Gastrocnemius medialis (tissue), 4 donors: ENCODE results near the gene PDLIM4. TPM values are rescaled to one million over a fixed set of nuclear protein-coding genes. Genes with fewer than 3 reads are reported as not detected.
A peak's percentile ranks its signal among the peaks of the same experiment; 100 is the strongest.

ENCODE experiments used
- ATAC-seq, 2 donors: fragments of 150-250 bp; one replicate each; pipeline ENCODE4 v1.9.1; 2016
- DNase-seq, 2 donors: peaks; one replicate each; pipeline ENCODE4 v3.0.0-alpha.2; 2019
- H3K27ac ChIP-seq, 4 donors: fragments of 200-600 bp; sonication (generic); 1 replicate in 1 of 4; 2 replicates in 3 of 4; pipeline ENCODE4 v1.5.1; 2016 to 2018; ENCODE audit warnings: mild to moderate bottlenecking in 2 of 4, moderate library complexity in 1 of 4
- H3K27me3 ChIP-seq, 3 donors: fragments of 200-600 bp; sonication (generic) in 2 of 3; 1 replicate in 1 of 3; 2 replicates in 2 of 3; pipeline versions ENCODE4 v1.5.1 to v1.6.0; 2016 to 2019; ENCODE audit warnings: mild to moderate bottlenecking in 1 of 3, moderate library complexity in 1 of 3
- H3K36me3 ChIP-seq, 2 donors: fragments of 200-600 bp; sonication (generic) in 1 of 2; one replicate each; pipeline ENCODE4 v1.5.1; 2017 to 2018
- H3K4me1 ChIP-seq, 2 donors: fragments of 200-600 bp; sonication (generic) in 1 of 2; one replicate each; pipeline ENCODE4 v1.5.1; 2016 to 2017; ENCODE audit warnings: mild to moderate bottlenecking in 2 of 2
- H3K4me3 ChIP-seq, 4 donors: fragments of 200-600 bp; sonication (generic) in 3 of 4; 1 replicate in 1 of 4; 2 replicates in 3 of 4; pipeline ENCODE4 v1.5.1; 2016 to 2019; ENCODE audit warnings: mild to moderate bottlenecking in 2 of 4
- H3K9me3 ChIP-seq, 3 donors: fragments of 200-600 bp; sonication (generic) in 2 of 3; 1 replicate in 1 of 3; 2 replicates in 2 of 3; pipeline ENCODE4 v1.5.1; 2016 to 2019
- POLR2A ChIP-seq, 2 donors: fragments of 450-650 bp; IDR thresholded peaks; one replicate each; pipeline ENCODE4 v1.6.1; 2017; ENCODE audit warnings: antibody characterized with exemption in 2 of 2, mild to moderate bottlenecking in 2 of 2, moderate library complexity in 2 of 2
- in situ Hi-C, 4 donors: fragments of 200-750 bp; cut with MboI; loops; one replicate each; pipeline versions ENCODE4 v1.15.0 to v1.8.0; 2017; ENCODE audit warnings: low sequenced_read_pairs in 4 of 4
- intact Hi-C: fragments of 100-400 bp; cut with DNase I; formaldehyde crosslinking; loops from one replicate; pipeline ENCODE4 v1.15.1; 2023; ENCODE audit warnings: low total_unique reads
- total RNA-seq, 4 donors: library from RNA; depleted of rRNA; stranded (reverse); fragments of >200 nt; gene quantifications; one replicate each; pipeline versions ENCODE4 v1.1.0 to v1.2.3, GENCODE V29; 2016
- TF ChIP-seq, protein P1 (sequence below), 5 experiments: fragments of 450-650 bp in 3 of 5; fragments of 200-600 bp in 2 of 5; sonication (generic) in 2 of 5; IDR thresholded peaks in 4 of 5; conservative IDR thresholded peaks in 1 of 5; 1 replicate in 4 of 5; 2 replicates in 1 of 5; pipeline ENCODE4 v1.5.1; 2016 to 2019; ENCODE audit warnings: antibody characterized with exemption in 5 of 5, mild to moderate bottlenecking in 3 of 5, moderate library complexity in 3 of 5

The PDLIM4 gene, protein sequence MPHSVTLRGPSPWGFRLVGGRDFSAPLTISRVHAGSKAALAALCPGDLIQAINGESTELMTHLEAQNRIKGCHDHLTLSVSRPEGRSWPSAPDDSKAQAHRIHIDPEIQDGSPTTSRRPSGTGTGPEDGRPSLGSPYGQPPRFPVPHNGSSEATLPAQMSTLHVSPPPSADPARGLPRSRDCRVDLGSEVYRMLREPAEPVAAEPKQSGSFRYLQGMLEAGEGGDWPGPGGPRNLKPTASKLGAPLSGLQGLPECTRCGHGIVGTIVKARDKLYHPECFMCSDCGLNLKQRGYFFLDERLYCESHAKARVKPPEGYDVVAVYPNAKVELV
- 1 to 10 TPM in 3 of 4 donors, under 1 TPM in 1; 0.66 to 8.0 (median 5.3) TPM for total RNA-seq

DNA sequence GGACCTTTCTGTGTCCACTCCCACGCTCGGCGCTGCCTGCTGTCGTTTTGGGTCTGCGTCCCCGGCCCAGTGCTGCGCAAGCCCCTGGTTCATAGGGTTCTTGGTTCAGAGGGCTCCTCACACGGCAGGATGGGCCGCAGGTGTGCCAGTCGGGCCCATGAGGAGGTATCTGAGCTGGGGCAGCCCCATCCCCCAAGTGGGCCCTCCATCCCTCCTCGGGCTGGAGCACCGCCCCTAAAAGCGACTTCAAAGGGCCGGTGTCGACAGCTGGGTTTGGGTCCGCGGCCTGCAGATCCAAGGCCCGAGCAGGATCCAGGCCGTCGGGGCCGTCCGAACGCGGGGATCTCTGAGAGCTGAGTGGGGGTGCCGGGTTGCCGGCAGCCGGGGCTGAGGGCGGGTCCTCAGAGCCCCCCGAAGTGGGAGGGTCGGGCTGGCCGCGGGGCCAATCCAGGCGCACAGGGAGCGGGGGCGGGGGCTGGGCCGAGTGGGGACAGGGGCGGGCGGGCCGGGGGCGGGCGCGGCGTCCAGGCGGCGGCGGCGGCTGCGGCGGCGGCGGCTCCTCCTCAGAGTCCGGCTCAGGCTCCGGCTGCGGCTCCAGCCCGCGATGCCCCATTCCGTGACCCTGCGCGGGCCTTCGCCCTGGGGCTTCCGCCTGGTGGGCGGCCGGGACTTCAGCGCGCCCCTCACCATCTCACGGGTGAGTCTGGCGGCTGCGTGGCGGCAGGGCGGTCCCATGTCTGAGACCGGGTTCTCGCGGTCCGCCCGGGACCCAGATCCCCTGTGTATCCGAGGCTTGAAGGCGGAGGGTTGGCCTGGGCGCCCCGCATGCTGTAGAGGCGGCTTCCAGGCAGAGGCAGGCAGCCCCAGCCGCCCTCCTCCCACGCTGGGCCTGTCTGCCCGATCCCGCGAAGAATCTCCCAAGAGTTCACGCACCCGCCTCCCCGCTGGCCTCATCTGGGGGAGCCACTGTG lies at the start of gene PDLIM4:
Gene PDLIM4, plus strand, starts transcription at position 566 of the 971 bp plus-strand sequence. Its CDS starts 39 bp downstream, at position 605.
- Histone ChIP-seq H3K4me3 (peak within 1 kb of the TSS; percentile 54 to 62 (median 60)), H3K27ac (peak within 1 kb of the TSS; percentile 75 to 79 (median 76)), H3K9me3 (no peaks in the 10 kb centered on the region), H3K36me3 (no peaks in the 10 kb centered on the region), H3K4me1 (peaks cover 13 to 14% of the 10 kb centered on the region in 2 donors), H3K27me3 (peaks cover 0 to 6% (median 0%) of the 10 kb centered on the region in 3 donors)
- intact Hi-C loops = loop anchor here (2.0 kb wide), 1 partner anchor 35 kb away; no protein-coding TSS in a partner anchor
- ATAC-seq (peak in 1 of 2 donors; percentile 35), DNase-seq (no peak)
- TF ChIP-seq, protein P1, sequence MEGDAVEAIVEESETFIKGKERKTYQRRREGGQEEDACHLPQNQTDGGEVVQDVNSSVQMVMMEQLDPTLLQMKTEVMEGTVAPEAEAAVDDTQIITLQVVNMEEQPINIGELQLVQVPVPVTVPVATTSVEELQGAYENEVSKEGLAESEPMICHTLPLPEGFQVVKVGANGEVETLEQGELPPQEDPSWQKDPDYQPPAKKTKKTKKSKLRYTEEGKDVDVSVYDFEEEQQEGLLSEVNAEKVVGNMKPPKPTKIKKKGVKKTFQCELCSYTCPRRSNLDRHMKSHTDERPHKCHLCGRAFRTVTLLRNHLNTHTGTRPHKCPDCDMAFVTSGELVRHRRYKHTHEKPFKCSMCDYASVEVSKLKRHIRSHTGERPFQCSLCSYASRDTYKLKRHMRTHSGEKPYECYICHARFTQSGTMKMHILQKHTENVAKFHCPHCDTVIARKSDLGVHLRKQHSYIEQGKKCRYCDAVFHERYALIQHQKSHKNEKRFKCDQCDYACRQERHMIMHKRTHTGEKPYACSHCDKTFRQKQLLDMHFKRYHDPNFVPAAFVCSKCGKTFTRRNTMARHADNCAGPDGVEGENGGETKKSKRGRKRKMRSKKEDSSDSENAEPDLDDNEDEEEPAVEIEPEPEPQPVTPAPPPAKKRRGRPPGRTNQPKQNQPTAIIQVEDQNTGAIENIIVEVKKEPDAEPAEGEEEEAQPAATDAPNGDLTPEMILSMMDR (IDR thresholded peaks at IDR 0.05 in 4 of 5, conservative IDR thresholded peaks at IDR 0.05 in 1 of 5) = no peak
- TF ChIP-seq POLR2A (IDR thresholded peaks at IDR 0.05) = peak; percentile 21 to 50
- in situ Hi-C loops = loop anchor here in 1 of 4 donors (25.0 kb wide), 1 partner anchor 255 kb away; no protein-coding TSS in a partner anchor

DNA sequence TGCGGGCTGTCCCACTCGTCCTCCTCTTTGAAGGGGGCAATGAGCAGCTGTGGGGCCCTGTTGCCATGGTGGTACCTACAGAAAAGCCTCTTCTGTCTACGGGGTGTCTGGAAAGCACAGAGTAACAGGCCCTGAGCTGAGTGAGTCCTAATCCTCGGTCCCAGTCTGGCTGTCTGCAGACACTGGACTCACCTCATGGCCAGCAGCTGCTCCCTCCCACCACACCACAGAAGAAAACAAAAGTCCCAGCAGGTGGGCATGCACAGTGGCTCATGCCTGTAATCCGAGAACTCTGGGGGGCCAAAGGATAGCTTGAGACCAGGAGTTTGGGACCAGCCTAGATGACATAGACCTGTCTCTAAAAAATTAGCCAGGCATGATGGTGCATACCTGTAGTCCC lies 49.7 kb upstream of the PDLIM4 start:
- in situ Hi-C loops = no loop called here
- Histone ChIP-seq H3K36me3 (peaks cover 0 to 14% of the 10 kb centered on the region in 2 donors), H3K27ac (no peak overlapping the region), H3K27me3 (no peaks in the 10 kb centered on the region), H3K4me1 (peaks cover 18 to 28% of the 10 kb centered on the region in 2 donors), H3K9me3 (no peaks in the 10 kb centered on the region), H3K4me3 (no peak overlapping the region)
- no peak for DNase-seq
- intact Hi-C loops = no loop called here
- TF ChIP-seq POLR2A (IDR thresholded peaks at IDR 0.05) = no peak
- no peak for ATAC-seq

DNA sequence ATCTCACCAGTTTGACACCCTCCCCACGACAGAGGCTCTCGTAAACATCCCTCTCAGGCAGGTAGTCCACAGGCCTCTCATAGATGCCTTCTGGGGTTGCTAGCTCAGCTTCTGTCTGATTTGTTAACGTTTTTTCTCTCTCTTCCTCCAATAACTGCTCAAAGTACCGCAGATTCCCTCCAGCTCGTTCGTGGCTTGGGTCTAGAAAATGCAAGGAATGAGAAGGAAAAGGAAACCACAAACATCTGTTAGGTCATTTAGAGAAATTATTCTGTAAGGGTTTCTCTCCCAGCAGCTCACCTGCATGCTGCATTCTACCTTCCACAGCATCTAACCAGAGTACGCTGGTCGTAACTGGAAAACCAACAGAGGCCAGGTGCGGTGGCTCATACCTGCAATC lies 48.4 kb upstream of the PDLIM4 start:
- no peak overlapping the region for H3K27ac ChIP-seq
- in situ Hi-C loops (no loop called here), intact Hi-C loops (no loop called here)
- H3K36me3 ChIP-seq = peaks cover 0 to 23% of the 10 kb centered on the region in 2 donors
- DNase-seq (no peak), ATAC-seq (no peak)
- H3K4me1 ChIP-seq = peaks cover 18 to 28% of the 10 kb centered on the region in 2 donors
- H3K27me3 ChIP-seq = no peaks in the 10 kb centered on the region
- TF ChIP-seq, protein P1 (IDR thresholded peaks at IDR 0.05 in 4 of 5, conservative IDR thresholded peaks at IDR 0.05 in 1 of 5) = no peak
- TF ChIP-seq POLR2A (IDR thresholded peaks at IDR 0.05) = no peak
- H3K9me3 ChIP-seq = no peaks in the 10 kb centered on the region
- H3K4me3 ChIP-seq = no peak overlapping the region

DNA sequence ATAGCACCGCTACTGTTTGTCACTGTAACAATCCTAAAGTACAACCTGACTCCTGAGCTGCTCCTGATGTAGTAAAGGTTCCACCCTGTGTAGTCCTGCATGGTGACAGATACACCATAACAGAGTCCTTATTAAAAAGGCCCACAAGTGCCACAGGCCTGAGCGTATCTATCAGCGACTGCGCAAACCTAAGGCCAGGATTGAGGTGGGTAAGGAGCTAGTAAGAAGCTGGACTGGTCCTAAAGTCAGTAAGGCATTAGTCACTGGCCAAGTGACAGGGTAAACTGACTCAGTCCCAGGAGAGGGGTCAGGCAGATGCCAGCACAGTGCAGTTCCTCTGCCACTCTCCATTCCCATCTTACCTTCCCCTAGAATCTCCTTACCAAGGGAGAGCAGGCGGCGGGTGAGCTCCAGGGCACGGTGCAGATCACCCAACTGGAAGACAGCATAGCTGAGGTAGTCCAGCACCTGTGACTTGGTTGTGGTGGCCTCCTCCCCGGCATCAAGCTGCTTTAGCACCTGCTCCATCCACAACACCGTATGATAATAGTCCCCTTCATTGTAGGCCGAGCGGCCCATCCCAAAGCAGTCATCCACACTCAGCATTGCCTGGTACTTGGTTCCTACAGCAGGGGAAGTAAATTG lies 47.5 kb upstream of the PDLIM4 start:
- ATAC-seq (no peak), DNase-seq (no peak)
- H3K4me3 ChIP-seq = no peak overlapping the region
- no peak overlapping the region for H3K27ac ChIP-seq
- peaks cover 0 to 23% of the 10 kb centered on the region in 2 donors for H3K36me3 ChIP-seq
- intact Hi-C loops = no loop called here
- peaks cover 24 to 29% of the 10 kb centered on the region in 2 donors for H3K4me1 ChIP-seq
- no peaks in the 10 kb centered on the region for H3K27me3 ChIP-seq
- in situ Hi-C loops = no loop called here
- TF ChIP-seq, protein P1 (IDR thresholded peaks at IDR 0.05 in 4 of 5, conservative IDR thresholded peaks at IDR 0.05 in 1 of 5) = no peak
- TF ChIP-seq POLR2A (IDR thresholded peaks at IDR 0.05) = no peak
- no peaks in the 10 kb centered on the region for H3K9me3 ChIP-seq
